Measurements from ENCODE around the gene TRPC4.

DNA sequence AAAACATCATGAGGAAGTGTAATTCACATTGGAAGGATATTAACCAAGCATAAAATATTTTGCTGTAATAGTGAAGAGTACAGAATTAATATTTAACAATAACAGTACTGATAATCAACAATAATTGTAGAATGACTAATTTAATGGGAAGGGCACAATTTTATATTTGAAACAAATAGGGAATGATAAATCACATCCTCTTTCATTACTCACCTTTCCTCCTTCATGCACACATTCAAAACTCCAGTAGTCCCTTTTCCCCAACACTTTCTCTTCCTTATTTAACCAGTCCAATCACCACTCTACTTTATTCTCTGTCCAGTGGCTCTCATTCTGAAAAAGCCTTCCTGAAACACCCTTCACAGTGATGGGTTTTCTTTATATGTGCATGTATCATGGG lies 160.3 kb downstream of the TRPC4 start:
- TF ChIP-seq, protein P1, sequence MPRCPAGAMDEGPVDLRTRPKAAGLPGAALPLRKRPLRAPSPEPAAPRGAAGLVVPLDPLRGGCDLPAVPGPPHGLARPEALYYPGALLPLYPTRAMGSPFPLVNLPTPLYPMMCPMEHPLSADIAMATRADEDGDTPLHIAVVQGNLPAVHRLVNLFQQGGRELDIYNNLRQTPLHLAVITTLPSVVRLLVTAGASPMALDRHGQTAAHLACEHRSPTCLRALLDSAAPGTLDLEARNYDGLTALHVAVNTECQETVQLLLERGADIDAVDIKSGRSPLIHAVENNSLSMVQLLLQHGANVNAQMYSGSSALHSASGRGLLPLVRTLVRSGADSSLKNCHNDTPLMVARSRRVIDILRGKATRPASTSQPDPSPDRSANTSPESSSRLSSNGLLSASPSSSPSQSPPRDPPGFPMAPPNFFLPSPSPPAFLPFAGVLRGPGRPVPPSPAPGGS (IDR thresholded peaks at IDR 0.05), result no peak
- TF ChIP-seq, protein P2, sequence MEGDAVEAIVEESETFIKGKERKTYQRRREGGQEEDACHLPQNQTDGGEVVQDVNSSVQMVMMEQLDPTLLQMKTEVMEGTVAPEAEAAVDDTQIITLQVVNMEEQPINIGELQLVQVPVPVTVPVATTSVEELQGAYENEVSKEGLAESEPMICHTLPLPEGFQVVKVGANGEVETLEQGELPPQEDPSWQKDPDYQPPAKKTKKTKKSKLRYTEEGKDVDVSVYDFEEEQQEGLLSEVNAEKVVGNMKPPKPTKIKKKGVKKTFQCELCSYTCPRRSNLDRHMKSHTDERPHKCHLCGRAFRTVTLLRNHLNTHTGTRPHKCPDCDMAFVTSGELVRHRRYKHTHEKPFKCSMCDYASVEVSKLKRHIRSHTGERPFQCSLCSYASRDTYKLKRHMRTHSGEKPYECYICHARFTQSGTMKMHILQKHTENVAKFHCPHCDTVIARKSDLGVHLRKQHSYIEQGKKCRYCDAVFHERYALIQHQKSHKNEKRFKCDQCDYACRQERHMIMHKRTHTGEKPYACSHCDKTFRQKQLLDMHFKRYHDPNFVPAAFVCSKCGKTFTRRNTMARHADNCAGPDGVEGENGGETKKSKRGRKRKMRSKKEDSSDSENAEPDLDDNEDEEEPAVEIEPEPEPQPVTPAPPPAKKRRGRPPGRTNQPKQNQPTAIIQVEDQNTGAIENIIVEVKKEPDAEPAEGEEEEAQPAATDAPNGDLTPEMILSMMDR (IDR thresholded peaks at IDR 0.05), result no peak
- TF ChIP-seq EP300 (IDR thresholded peaks at IDR 0.05) (no peak), MYC (IDR thresholded peaks at IDR 0.05; ENCODE audit: borderline replicate concordance, low read length) (no peak)

Data from A549 (cell line).